HuH-7.5 (cell line): ENCODE data around the gene FOLR3.
"Not testable (repeated sequence)": the region's sequence is repeated elsewhere in the genome, so short reads cannot be mapped to it uniquely, and the experiment has no call there.

Source experiments
- DNase-seq: peaks from one replicate; pipeline ENCODE4 v3.0.0; 2011; ENCODE audit warnings: low spot score

Gene FOLR3

DNA sequence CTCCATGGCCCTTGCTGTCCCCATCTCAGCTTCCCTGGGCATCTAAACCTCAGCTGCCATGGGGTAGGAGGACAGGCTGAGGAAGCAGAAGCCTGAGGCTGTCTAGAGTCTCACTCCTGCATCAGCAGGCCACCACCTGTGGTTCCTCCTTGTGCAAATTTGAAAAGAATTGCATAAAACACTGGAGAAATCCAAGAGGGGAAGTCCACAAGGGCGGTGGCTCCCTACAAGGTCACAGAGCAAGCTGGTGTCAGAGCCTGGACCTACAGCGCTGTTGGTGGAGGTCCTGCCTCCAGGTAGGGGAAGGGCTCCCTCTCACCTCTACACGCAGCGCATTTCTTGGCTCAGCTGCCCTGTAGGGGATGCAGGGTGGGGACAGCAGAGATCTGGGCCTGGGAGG, at the start of gene FOLR3:
Gene FOLR3, plus strand, starts transcription at position 253 of the 400 bp plus-strand sequence. CDS start 228 bp downstream, outside the sequence.
- DNase-seq = not testable (repeated sequence)

DNA sequence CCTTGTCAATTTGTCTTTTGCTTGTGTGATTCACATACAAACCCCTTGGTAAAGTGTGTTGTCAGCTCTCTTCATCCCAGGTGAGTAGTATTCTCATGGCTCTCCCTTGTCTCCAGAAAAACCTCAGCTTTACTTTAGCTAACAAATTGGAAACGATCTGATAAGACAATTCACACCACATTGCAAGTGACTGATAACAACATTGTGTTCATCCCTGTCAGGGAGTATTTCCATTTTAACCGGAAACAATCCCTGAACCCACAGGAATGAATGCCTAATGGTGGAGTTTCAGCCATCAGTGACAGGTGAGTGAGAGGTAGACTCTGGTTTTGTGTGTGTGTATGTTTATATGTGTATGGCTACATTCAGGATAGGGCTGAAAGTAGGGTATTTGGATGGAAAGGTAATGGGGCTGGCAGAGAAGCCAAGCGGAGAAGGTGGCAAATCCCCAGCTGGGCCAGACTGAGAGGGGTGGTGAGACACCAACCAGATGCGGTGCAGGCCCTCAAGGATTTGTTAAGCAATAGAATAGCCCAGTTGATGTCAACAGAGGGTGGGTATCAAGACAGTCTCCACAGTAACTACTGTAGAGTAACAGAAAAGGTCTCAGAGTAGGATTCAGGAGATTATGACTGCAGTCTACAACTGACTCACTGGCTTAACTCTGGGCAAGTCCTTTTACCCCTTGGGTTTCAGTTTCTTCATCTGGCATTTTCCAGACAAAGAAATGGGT, 47.3 kb upstream of the FOLR3 start:
- DNase-seq = no peak

DNA sequence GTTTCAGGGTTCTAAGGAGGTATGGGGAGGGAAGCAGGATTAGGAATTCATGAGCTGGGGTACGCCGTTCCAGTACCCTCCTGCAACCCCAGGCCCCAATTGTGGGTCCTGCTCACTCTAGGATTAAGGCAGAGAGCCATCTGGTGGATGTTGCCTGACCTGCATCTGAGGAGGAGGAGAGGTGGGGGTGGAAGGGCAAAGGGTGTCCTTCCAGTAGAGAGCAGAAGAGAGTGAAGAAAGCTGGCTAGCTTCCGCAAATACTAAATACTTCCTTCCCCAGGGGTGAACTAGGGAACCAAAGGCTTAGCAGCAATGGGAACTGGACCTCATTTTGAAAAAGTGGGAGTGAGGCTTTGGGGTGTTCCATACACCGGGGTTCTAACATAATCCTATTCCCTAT, 44.2 kb upstream of the FOLR3 start:
- DNase-seq = peak; percentile 49

DNA sequence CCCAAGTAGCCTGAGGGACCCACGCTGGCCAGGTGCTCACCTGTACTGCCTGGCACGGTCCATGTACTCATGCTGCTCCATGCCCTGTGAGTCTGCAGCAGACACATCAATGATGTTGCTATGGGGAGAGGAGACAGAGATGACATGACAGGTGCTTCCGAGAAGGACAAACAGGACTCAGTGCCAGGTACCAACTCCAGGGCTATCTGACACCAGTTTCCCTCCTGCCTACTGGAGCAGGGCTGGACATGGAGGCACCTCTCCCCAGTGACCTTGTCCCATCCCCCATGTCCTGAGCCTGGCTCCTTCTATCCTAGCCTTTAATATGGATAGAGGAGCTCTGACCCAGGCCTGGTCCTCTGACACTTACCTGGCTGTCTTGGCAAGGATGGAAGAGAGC, 36.8 kb upstream of the FOLR3 start:
- no peak for DNase-seq

DNA sequence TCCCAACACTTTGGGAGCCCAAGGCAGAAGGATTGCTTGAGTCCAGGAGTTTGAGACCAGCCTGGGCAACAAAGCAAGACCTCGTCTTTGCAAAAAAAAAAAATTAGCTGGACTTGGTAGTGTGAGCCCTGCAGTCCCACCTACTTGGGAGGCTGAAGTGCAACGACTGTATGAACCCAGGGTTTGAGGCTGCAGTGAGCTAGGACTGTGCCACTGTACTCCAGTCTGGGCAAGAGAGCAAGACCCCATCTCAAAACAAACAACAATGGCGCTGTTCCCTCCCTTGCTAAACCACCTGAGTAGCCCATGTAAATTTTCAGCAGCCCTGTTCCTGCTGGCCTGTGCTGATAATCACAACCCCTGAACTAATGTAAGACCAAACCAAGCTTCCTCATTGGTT, 35.5 kb upstream of the FOLR3 start:
- DNase-seq = no peak

DNA sequence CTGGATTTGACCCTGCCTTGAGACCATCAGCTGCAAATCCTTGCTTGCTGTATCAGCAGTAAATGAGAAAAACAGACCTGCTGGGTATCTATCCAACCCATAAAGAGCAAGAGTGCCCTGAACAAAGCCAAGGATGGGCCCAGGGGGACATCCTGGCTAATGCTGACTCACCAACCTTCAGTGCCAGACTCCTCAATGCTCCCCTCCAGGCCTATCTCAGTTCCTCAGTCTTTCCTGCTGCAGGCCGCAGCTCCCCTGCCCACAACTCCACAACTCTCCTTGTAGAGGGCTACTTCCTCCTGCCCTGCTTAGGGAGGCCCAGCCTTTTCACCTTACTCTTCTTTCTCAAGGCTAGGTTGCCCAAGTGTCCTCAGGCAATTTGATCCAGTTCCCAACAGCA, 35.1 kb upstream of the FOLR3 start:
- DNase-seq = no peak

DNA sequence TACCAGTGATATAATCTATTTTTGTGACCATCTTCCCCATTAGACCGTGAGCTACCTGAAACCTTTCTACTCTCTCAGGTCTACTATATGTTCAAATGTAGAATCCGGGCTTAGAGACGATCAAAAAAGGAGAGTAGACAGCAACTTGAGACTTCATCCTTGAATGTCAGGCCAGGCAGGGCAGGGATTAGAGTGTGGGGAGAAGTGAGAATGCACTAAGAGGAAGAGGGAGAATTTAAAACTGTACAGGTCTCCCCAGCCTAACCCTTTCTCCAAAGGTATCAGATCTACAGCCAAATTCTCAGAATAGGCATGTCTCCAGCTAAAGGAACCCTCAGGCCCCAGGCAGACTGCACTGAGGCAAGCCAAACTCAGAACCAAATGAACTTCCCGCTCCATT, 33.4 kb upstream of the FOLR3 start:
- DNase-seq = no peak

DNA sequence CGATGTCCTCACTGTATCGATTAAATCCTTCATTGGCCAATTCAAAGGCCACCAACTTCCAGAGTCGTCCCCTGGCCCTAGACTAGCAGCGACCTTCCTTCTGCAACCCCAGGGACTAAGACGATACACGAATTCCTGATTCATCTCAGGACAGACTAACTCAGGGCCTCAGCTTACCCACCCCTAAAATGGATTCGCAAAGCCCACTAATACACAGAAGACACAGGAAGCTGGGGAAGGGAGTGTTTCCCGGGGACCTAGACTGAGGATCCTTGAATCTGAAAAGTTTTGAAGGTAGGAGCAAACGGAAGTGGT, 32.9 kb upstream of the FOLR3 start:
- DNase-seq = no peak

DNA sequence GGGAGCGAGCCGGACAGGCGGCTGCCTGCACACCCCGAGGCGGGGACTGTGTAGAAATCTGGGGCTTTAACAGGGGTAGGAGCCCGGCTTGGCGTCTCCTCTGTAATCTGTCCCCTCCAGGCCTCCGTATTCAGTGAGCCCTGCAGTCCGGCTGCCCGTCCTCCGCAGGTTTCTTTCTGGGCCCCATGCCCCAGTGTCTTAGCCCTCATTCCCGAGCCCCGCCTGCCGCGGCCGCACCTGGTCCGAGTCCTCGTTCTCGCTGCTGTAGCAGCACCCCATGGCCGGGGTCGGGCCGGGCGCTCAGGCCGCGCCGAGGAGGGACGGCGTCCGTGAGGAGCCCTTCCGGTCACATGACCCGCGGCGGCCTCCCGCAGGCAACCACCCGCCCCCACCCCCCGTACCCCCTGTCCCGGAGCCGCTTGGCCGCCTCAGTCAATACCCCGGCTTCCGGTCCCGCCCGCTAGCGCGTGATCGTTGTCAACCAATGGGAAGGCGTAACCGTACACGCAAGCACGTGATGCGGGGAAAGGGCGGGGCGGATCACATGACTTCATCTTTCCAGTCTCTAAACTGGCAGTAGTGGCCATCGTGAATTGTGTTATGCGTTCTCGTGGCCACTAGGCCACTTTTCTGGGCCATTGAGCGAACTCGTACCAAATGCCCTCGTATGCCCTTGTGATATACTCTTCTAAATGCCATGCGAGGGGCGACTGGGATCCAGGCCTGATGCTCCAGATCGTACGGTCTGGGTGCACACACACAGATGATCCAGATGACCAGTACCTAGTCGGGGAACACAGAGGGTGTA, 32.4 kb upstream of the FOLR3 start, which contains the start of gene LAMTOR1:
Gene LAMTOR1, minus strand, starts transcription at position 352 of the 808 bp plus-strand sequence. Its CDS starts 73 bp downstream, at position 279.
- peak; percentile 74 for DNase-seq

DNA sequence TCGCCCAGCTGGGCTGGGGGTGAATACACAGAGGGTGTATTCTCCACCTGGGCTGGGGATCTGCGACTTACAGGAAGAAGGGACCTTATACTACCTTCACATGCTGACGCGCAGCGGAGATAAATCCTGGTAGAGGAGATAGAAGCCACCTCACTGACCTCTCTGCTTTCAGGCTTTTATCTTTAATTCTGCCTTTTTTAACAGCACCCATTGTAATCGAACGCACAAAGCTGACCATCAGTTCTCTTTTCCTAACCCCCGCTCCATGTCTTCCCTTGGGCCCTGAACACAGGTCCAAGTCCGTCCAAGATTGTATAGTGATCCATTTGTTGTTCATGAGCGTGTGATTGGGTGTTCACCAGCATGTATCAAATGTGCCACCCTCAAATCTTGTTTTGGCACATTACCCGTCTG, 31.8 kb upstream of the FOLR3 start:
- DNase-seq = no peak

DNA sequence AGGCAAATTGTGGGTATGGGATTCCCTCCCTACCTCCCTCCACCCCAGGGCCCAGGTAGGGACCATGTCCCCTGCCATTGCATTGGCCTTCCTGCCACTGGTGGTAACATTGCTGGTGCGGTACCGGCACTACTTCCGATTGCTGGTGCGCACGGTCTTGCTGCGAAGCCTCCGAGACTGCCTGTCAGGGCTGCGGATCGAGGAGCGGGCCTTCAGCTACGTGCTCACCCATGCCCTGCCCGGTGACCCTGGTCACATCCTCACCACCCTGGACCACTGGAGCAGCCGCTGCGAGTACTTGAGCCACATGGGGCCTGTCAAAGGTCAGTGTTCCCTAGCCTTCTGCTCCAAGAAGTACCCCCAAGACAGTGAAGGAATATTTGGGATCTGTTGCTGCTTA, 29.6 kb upstream of the FOLR3 start, which contains the start of gene TOMT:
Gene TOMT, plus strand, starts transcription at position 37 of the 400 bp plus-strand sequence. Its CDS starts 28 bp downstream, at position 65.
- DNase-seq = no peak

DNA sequence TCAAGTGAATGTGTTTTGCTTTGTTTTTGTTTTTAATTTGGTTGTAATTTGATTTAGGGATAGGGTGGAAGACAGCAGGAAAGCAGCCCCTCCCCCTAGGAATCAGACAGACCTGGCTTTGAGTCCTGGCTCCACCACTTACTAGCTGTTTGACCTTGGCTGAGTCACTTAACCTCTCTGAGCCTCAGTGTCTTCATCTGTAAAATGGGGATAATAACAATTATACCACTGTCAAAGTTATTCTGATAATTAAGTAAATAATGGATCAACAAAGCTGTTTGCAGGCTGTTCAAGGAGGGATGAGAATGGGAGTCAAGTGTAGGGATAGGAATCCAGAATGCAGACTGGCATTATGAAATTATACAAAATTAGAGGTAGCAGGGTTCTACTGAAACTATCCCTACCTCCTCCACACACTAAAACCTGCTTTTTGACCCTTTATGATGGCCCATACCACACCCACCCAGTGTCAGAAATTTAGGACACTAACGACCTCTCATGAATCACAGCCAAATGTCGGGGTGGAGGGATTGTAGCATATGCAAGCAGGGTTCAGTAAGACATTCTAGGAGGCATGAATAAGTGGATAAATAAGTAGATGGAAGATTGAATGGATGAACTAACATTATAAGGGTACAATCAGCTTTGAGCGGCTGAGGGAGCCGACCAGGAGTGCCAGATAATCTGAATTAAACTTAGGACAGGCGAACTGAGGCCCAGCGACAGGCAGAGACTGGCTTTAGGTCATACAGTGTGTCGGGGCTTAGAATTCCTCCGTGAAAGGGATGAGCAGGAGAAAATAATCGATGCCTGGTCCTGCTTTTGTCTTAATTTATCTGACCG, 24.0 kb upstream of the FOLR3 start:
- DNase-seq = no peak

DNA sequence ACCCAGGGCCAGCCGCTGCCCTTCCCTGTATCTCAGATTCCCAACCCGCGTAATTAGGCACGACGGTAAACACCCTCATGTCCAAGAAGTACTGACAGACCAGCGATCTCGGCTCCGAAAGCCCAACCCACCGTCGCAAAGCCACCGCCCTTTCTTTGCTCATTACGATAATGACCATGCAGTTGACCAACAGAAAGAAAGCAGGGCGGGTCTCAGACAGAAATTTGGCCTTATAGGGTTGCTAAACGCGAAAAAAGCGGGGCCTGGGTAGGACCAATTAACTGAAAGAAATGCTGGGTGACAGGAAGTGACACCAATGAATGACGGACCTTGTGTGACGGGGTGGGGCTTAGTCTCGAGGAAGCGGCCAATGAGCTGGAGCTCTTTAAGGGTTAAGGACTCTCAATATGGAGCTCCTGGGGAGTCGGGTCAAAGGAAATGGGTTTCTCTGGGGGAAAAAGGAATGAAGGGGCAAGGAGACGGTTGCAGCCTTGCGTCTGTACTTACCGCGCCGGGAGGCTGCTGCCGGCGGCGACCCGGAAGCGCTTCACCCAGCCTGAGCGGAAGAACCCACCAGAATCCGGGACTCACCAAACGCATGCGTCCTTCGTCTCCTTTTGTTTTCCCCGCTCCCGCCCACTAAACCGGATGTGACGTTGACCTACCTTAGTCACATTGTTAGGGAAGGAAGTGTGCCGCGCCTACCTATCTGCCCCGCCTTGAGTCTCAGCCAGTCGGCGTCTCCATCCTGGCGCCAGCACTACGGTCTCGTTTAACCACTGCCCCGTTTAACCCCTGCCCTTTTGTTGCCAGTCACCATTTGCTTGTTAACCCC, 23.2 kb upstream of the FOLR3 start, which contains the start of gene ANAPC15:
Gene ANAPC15, minus strand, starts transcription at position 553 of the 835 bp plus-strand sequence. CDS start 1,419 bp downstream, outside the sequence.
- DNase-seq = peak; percentile 72

DNA sequence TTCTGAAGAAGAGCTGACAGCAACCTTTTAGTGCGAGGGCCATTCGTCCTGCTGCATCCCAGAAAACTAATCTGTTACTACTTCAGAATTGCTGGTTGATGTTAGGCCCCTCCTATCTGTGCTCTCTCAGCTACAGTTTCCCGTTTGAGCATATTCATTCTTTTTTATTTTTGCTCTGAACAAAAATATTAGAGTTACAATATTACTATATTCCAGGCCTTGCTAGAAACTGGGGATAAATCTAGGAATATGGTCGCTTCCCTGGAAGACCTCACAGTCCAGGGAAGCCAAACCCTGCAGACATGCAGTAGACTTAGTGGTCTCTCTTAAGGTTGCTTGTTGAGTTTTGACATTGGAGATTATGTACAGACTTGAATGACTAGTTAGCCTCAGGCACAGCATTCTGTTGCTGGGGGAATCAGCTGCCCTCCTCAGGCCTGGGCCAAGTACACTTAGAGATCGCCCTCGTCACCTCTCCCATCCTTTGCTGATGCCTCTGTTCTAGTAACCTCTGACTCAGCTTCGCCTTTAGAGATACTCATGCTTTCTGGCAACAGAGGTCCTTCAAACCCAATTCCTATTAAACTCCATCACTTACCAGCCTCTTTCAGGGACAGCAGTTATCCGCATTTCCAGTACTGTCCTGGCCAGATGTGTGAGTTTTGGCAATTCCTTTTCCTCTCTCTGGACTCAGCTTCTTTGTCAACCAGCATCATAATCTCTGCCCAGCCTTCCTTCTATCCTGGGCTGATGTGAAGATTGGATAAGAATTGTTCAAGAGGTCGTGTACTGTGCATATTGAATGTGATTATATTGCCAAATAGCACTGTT, 22.3 kb upstream of the FOLR3 start:
- no peak for DNase-seq

DNA sequence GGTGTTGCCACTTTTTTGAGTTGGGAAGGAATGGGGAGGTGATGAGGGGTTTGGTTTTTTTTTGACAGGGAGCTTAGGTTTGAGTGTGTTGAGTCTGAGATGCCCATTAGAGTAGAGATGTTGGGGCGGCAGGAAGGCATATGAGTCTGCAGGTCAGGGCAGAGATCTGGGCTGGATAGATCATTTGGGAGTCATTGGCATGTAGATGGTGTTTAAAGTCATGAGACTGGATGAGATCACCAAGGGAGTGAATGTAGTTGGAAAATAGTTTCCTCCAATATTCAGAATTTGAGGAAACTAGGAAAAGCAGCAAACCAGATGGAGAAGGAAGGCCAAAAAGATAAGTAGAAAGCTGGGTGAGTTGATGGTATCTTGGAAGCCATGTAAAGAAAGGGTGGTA, 21.0 kb upstream of the FOLR3 start:
- no peak for DNase-seq

DNA sequence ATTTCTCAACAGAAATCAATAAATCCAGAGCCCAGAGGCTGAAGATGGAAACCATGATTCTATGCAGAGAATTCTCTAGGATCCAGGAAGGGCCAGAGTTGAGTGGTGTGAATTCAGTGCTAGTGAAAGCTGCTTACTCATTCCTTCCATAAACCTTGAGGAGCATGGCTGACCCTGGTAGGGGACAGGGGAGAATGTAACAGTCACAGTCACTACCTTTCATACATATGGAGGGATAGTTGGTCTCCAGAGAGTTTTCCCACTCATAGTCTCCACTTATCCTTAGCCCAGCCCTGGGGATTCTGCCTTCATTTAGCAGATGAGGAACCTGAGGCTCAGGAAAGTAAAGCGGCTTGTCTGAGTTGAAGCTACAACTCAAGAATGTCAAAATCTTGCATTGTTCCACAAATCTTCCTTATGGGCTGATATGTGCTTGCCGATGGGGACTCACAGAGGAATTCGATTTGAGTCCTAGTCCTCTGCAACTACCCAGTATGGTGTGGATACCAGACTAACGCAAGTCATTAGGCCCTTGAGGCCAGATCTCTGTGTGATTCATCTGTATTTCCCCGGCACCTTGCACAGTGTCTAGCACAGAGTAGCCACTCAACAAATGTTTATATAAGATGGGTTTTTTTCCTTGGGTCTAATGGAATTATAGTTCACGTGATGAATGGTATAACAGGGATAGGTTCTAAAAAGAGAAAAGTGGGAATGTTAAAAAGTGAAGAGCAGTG, 19.3 kb upstream of the FOLR3 start:
- DNase-seq = no peak

DNA sequence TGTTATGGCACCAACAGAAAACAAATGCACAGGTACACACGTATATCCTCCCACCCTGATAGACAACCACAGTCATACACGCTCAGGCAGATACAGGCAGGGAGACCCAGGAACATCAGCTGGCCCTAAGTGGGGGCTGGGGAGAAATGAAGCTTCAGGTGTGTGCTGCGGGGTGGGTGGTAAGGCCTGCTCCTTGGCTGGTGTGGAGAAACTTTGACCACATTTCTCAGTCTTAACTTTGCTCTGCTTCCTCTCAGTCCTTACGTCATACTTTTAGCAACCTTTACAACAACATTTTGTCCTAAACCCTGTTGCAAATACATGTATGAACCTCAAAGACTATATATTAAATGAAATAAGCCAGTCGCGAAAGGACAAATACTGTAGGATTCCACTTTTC, 16.3 kb upstream of the FOLR3 start:
- no peak for DNase-seq

DNA sequence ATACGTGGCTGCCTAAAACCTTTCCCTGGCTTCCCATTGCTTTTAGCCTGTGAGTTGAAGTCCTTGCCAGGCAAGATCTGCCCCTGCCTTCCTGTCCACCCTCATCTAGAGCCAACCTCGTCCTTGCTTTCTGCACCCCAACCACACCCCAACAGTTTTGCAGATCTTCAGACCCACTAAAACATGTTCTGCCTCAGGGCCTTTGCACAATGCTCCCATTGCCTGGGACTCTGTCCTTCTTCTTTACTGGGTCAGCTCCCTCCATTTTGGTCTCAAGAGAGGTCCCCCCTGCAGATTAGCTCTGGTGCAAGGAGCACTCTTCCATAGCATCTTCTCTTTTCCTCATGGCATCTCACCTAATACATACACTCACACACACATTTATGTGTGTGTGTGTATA, 14.6 kb upstream of the FOLR3 start:
- DNase-seq = no peak

DNA sequence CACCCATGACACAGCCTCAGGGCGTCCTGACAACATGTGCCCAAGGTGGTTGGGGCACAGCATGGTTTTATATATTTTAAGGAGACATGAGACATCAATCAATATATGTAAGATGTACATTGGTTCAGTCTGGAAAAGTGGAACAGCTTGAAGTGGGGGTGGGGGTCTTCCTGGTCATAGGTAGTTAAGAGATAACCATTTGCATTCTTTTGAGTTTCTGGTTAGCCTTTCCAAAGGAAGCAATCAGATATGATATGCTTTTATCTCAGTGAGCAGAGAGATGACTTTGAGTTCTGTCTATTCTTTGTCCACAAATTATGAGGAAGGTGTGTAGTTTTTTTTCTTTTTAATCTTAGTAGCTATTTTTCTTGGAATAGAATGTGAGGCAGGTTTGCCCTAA, 12.9 kb upstream of the FOLR3 start:
- DNase-seq = no peak
